ENCODE data around the gene RARA.
A peak's percentile ranks its signal among the peaks of the same experiment; 100 is the strongest.
"Not testable (repeated sequence)": the region's sequence is repeated elsewhere in the genome, so short reads cannot be mapped to it uniquely, and the experiment has no call there.

The RARA gene

DNA sequence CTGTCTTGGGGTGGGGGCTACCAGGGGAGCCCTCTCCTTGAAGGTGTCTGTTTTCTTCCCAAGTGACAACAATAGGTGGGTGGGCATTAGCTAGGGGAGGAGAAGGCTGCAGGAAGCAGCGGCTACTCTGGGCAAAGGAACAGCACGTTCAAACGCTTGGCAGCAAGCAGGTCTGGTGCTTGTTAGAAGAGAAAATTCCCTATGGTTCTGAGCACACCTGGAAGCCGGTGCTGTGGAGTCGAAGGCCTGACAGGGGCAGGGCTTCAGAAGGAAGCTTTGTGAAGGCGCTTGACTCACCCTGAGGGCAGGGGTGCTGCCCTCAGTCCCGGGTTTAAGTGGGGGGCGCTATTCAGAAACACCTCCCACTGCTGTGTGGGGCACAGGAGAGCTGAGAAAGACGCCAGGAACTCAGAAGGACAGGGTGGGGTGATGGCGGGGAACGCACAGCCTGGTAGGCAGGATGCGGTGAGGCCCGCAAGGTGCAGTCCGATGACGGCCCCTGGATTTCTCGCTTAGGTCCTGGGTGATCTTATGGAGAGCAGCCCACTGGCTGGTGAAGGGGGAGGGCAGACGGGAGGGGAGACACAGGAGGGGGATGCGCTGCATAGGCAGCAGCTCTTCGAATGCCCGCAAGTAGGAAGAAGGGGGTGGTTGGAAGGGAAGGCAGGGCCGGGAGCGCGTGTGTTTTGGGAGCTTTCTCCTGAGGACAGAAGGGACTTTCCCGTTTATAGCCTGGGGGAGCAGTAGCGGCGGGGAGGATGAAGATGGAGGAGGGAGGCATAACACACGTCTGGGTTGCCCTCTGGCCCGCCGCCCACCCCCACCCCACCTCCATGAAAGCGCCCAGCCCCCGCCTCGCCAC, 52.3 kb downstream of the RARA start:
- DNase-seq, result no peak

DNA sequence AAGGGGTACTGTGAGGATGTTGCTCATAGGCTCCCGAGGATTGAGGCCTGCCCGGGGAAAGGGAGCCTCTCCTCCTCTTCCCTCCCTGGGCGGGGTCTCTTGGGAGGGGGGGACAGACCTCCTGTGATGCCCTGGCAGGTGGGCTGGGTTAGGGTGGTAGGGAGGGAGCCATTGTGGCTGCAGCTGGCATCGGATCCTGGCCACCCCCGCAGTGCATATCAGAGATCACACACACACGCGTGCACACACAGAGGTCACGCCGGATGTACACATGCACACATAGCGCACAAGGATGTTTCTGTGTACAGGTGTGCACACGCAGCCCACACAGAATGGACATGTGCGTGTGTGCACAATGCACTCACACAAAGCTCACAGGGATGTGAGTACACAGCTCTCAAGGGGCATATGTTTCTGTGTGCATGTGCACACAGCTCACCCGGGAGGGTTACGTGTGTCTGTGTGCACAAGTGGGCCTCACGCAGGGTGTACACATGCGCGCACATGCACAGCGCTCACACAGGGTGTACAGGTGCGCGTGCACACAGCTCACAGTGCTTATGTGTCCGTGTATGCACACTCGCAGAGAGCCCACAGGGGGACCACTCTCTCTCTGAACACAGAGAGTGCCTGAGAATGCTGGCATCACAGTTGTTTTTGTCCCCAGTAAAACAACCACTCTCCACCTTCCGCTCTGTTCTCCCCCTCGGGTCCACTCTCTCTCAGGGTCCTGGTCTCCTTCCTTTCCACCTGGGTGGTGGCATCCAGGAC, 53.1 kb downstream of the RARA start:
- DNase-seq, result no peak

DNA sequence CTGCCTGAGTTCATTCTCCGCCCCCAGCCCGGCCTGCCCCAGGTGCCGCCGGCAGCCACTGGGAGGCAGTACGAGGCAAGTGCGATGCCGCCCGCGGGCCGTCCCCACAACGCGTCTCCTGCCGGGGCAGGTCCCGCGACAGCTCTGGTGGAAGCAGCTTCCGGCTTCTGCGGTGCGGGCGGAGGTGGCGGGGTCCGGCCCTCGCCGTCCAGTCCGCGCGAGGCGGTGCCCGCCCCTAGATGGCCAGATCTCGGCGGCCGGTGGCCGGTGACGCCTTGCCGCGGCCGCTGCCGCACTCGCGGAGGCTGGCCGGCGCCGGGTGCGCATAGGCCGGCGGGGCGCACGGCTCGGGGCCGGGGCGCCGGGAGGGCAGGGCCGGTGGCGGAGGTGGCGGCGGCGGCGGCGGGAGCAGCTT, 53.7 kb downstream of the RARA start:
- DNase-seq, result peak; percentile 9

DNA sequence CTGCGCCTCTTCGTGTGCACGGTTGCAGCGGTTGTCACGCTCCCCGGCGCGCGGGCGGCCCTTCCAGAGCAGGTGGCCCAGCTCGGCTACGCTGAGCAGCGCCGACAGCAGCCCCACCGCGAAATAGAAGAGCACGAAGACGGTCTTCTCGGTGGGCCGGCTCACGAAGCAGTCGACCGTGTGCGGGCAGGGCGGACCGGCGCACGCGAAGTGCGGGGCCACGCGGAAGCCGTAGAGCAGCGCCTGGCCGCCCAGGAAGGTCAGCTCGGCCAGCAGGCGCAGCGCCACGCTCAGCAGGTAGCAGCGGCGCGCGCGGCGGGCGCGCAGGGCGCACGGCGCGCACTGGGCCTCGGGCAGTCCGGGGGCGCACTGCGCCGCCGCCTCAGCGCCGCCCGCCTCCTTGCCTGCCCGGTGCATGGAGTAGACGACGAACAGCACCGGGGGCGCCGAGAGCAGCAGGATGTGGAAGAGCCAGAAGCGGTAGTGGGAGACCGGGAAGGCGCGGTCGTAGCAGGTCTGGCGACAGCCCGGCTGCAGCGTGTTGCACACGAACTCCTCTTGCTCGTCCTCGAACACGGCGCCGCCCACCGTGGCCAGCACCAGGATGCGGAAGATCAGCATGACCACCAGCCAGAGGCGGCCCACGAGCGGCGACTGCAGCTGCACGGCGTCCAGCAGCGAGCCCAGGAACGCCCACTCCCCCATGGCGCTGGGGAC, 54.3 kb downstream of the RARA start:
- no peak for DNase-seq

DNA sequence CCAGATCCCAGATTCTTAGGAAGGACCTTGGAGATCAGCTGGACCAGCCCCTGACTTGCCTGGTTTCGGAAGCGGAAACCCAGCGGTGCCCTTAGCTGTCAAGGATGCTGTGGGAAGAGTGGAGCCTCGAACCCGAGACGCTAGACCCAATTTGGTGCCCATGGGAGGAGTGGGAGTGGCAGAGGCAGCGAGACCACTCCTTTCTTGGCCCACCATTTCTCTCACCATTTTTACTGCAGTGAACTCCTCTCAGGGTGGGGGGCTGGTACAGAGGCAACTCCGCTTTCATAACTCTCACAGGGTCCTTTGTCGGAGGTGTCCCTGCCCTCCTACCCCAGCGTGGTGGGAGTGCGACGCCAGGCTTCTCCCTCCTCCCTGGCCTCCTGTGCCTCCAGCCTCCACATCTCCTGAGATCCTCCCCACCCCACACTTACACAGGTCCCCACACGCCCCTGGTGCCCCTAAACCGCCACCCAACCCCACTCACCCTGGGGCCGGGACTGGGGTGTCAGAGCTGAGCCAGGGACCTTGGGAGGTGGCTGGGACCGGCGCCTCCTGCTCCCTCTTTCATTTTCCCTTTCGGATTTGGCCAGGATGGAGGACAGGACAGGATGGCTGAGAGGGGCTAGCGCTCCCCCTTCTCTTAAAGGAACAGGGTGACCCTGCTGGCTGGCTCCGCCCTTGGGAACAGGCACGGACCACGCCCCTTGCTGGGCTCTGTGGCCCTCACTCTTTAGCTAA, 55.3 kb downstream of the RARA start, which contains the start of gene GJD3:
GJD3 (minus strand) TSS at position 617 of the 741 bp plus-strand sequence. CDS start 922 bp downstream, outside the sequence.
- DNase-seq, result no peak

DNA sequence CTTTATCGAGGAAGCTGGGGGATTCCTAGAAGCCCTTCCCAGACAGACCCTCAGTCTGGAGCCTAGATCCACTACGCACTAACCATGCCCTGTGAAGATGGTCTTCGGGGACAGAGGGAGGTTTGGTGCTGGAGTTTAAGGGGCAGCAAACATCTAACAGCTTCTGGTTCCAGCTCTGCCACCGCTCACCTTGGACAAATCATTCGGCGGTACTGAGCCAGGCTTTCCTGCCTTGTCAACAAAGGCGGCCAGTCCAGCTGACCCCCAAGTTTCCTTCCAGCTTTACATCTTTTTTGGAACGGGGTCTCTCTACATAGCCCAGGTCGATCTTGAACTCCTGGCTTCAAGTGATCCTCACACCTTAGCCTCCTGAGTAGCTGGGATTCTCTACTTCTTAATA, 55.9 kb downstream of the RARA start:
- no peak for DNase-seq

DNA sequence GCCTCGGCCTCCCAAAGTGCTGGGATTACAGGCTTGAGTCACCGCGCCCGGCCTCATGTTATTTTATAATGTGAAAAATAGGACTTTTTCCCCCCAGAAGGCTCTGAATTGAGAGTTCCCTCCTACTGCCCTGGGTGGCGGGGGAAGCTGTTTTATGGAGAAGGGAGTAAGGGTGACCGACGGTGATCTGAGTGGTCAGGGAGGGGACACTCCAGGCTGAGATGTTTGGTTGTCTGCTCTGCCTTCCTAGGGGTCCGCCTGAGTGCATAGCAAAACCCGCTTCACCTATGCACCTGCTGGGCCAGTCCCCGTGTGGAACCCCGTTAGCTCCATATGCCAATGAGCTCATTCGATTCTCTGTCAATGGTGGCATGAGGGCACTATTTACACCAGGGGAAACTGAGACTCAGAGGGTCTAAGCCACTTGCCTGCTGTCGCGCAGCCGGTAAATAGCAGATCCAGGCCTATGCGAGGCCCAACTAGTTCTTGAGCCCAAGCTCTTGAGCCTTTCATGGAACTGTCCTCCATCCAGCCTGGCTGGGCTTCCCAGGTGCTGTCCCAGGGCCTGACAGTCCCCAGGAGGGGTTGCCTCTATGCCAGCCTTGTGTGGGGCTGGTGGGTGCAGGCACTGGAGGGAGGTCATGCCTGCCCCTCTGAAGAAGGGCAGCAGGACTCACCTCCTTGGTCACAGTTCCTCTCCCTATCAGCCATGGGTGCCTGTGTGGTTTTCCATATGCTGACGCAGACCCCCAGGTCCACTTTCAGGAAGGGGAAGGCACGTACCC, 57.3 kb downstream of the RARA start:
- DNase-seq, result no peak

DNA sequence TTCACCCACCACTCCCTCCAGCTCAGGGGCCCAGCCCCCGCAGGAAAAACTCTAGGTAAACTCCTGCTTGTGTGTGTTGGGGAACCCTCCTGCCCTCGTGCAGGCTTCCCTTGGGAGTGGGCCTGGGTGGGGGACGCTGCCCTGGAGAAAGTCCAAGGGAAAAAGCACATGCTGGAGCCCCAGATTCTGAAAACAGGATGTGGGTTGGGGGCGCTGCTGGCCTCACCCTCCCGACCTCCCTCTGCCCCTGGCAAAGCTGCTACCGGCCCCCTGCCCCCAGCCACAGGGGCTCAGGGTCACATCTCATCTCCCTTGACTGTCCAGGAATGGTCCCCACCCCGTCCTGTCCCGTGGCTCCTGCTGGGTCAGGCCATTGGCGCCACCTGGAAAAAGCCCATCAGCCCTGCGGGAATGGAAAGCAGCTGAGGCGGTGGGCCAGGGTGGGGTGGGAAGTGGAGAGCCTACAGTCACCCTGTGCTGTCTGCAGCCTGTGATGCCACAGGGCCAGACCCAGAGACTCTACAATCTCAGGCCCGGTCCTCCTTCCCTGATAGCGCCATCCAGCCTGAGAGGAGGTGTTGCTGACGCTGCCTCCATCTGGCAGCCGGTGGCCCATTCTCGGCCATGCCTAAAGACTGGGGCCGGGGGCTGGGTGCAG, 58.0 kb downstream of the RARA start:
- DNase-seq, result no peak

DNA sequence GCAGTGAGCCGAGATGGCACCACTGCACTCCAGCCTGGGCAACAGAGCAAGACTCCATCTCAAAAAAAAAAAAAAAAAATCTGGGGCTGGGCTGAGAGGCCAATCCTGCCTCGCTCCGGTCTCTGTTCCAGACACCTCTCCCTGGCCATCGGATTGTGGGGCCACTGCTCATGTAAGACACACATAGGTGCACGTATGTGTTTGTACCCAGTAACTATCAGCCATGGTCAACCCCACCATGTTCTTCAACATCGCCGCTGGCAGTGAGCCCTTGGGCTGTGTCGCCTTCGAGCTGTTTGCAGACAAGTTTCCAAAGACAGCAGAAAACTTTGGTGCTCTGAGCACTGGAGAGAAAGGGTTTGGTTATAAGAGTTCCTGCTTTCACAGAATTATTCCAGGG, 58.7 kb downstream of the RARA start:
- DNase-seq, result not testable (repeated sequence)

DNA sequence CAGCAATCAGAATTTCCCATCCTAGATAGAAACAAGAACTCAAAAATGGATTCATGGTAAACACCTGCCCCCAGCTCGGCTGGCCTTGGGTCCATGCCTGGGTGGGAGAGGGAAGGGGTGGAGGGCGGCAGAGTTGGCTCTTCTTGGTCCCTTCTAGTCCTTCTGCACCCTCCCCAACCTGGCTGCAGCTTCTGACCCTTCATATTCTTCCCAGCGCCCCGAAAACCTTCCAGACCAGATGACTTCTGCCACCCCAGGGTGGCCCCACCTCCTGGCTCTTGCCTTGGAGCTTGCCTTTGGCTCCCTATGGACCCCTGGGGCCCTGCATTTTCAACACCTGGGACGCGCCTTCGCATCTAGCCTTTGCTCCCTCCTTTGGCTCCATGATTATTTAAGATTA, 60.9 kb downstream of the RARA start:
- DNase-seq, result no peak

DNA sequence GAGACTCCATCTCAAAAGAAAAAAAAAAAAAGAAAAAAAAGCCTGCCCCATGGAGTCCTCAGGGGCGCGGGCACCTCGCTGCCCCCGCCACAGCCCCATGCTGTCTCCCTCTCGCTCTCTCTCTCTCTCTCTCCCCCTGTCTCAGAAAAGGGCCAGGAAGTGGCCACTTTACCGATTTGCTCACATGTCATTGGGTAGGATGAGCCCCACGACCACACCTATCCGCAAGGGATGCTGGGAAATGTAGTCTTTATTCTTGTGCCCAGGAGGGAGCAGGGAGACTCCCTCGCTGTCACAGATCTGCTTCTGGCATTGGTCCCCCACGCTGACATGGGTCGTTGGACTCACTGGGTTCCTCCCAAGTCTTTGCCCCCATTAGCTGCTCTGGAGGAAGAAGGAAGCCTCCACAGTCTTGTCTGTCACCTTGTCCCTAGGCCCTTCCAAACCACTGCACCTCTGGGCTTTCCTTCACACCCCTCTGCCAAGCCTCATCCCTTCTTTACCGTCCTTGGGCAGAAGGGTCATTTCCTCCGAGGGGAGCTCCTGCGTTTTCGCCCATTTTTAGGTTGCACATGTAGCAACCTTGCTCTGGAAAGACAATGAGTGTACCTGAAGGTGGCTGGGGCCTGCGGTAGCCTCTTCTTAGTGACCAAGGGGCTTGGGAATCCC, 62.4 kb downstream of the RARA start:
- DNase-seq, result no peak

DNA sequence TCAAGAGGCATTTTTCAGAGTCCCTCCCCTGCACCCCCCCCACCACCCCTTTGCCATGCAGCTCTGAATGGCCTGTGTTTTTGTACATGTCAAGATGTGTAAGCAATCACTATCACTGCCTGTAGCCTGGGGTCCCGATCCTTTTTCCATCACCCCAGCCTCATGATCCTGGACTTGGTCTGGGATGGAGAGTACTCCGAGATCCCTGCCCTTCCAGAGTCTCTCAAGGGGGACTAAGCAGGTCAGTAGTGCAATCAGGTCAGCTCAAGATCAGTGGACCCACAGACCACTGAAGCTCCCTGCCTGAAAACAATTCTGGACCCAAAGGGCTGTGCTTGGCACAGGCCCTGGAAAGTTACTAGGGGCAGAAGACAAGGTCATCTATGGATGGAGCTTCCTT, 63.1 kb downstream of the RARA start:
- DNase-seq, result no peak

DNA sequence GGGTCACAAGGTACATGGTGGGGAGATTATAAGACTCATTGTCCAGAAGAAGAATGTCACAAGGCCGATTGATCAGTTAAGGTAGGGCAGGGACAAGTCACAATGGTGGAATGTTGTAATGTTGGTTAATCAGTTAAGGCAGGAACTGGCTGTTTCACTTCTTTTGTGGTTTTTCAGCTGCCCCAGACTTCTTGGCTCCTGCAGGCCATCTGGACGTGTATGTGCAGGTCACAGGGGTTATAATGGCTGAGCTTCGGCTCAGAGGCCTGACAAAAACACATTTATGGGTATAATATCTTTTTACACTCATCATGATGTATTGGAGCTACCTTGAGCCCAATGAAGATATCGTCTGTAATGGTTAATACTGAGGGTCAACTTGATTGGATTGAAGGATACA, 63.7 kb downstream of the RARA start:
- not testable (repeated sequence) for DNase-seq

DNA sequence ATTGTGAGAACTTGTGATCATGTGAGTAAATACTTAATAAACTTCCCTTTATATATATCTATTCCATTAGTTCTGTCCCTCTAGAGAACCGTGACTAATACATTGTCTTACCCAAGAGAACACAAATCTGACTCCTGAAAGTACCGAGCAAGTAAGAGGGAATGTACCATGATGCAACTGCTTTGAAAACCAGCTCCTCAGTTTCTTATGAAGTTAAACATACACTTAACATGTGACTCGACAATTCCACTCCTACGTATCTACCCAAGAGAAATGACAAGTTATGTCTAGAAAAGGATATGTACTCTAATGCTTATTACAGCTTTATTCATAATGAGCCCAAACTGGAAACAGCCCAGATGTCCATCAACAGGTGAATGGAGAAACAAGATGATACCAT, 64.3 kb downstream of the RARA start:
- no peak for DNase-seq

DNA sequence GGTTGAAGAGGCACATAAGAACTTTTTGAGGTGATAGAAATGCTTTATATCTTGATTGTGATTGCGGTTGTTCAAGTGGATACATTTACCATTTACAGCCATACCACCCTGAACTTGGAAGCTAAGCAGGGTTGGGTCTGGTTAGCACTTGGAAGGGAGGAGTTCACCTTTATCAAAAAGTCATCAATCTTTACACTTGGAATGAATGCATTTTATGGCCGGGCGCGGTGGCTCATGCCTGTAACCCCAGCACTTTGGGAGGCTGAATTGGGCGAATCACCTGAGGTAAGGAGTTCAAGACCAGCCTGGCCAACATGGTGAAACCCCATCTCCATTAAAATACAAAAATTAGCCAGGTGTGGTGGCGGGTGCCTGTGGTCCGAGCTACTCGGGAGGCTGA, 65.0 kb downstream of the RARA start:
- DNase-seq, result no peak

DNA sequence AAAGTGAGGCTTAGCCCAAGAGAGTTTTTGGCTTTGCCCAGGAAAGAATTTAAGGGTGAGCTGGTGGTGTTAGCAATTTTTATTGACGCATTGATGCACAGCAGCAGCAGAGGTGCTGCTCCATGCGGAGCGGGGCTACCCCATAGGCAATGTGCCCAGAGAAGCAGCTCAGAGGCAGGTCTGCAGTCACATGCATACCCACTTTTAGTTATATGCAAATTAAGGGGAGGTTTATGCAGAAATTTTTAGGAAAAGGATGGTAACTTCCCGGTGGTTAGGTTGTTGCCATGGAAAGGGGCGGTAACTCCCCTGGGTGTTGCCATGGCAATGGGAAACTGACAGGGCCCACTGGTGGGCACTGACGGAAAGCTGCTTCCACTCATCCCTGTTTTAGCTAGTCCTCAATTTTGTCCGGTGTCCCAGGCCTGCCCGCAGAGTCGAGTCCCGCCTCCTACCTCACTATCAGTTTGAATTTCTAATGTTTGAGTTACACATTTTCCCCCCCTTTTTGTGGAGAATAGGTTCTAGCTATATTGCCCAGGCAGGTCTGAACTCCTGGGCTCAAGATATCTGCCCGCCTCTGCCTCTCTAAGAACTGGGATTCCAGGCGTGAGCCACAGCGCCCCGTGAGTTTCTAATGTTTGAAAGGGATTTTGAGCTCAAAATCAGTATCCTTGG, 66.0 kb downstream of the RARA start:
- no peak for DNase-seq

DNA sequence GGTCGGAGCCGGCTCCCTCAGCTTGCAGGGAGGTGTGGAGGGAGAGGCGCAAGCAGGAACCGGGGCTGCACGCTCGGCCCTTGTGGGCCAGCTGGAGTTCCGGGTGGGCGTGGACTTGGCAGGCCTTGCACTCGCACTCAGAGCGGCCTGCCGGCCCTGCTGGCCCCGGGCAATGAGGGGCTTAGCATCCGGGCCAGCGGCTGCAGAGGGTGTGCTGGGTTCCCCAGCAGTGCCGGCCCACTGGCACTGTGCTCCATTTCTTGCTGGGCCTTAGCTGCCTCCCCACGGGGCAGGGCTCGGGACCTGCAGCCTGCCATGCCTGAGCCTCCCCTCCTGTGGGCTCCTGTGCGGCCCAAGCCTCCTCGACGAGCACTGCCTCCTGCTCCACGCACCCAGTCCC, 66.8 kb downstream of the RARA start:
- not testable (repeated sequence) for DNase-seq

DNA sequence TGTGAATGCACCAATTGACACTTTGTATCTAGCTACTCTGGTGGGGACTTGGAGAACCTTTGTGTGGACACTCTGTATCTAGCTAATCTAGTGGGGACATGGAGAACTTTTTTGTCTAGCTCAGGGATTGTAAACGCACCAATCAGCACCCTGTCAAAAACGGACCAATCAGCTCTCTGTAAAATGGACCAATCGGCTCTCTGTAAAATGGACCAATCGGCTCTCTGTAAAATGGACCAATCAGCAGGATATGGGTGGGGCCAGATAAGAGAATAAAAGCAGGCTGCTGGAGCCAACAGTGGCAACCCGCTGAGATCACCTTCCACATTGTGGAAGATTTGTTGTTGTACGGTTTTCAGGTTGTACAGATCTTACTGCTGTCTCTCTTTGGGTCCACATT, 67.6 kb downstream of the RARA start:
- not testable (repeated sequence) for DNase-seq

DNA sequence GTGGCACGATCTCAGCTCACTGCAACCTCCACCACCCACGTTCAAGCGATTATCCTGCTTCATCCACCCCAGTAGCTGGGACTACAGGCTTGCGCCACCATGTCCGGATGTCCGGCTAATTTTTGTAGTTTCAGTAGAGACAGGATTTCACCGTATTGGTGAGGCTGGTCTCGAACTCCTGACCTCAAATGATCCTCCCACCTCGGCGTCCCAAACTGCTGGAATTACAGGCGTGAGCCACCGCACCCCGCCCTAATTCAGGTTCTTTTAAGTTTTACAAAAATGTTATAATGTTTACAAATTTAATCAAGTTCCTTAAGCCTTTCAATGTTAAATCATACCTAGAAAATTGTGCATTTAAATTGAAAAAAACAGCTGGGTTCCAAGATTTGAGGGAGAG, 68.9 kb downstream of the RARA start:
- DNase-seq, result no peak

DNA sequence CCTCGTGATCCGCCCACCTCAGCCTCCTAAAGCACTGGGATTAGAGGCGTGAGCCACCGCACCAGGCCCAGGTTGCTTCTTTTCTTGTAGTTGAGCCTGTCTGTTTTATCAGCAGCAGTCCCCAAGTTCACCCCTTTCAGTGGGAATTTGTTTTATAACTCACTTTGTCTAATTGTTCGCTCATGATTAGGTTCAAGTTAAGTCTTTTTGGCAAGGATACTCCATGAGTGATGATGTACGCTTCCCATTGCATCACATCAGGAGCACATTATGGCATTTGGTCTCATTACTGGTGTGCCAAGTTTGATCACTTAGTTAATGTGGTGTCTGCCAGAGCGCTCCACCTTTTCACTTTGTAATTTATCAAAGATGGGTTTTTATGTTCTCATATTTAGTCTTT, 70.0 kb downstream of the RARA start:
- DNase-seq, result no peak

Measured in NCI-H446 treated with DMSO at 0.1 percent for 48 hours (cell line).